G401.6 (cell line): ENCODE data around the gene SIAH3.

Source experiments
- FAIRE-seq: peaks from 2 replicates; lab custom pipeline; 2012; peaks lifted over from hg19 to GRCh38; lab: Jason Lieb, UNC

Gene SIAH3

GRCh38 chr13:45861322-45861721 is 9.8 kb upstream of the SIAH3 start:
- FAIRE-seq = no peak

DNA sequence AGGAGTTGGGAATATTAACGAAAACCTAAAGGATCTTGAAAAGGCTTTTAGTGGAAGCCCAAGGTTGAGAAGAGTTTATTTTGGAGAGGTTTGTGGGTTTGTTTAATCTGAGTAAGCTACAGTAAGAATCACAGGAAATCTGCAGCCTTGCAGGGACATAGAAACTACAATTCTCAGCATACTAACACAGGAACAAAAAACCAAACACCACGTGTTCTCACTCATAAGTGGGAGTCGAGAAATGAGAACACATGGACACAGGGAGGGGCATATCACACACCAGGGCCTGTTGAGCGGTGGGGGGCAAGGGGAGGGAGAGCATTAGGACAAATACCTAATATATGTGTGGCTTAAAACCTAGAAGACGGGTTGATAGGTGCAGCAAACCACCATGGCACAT is 8.7 kb upstream of the SIAH3 start:
- no peak for FAIRE-seq

DNA sequence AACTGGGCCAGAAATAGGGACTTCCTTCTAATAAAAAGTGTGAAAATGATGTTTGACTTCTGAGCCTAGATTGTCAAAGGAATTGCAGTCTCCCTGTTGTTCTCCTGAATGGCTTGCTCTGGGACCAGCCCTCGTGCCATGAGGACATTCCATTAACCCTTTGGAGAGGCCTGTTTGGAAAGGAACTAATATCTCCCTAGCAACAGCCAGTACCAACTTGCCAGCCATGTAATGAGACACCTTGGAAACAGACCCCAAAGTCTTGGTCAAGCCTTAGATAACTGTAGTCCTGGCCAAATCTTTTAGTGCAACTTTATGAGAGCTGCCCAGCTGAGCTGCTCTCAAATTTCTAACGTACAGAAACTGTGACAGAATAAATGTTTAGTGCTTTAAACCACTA is 8.2 kb upstream of the SIAH3 start:
- FAIRE-seq = no peak

DNA sequence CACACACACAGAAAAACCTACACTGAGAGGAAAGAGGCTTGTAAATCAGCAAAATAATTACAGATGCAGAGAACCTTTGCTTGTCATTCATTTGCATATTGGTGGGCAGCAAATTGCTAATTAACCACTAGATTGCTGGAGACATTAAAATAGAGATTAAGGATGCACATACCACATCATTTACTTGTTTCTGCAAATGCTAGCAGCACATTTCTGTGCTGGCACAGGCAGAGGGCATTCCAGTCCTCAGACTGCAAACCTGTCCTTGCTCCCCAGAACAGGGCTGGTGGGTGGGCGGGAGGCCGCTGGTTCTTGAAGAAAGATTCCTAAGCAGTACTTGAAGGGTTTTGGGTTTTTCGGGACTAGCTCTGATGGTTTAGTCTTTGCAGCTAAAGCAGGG is 941 bp upstream of the SIAH3 start:
- no peak for FAIRE-seq

DNA sequence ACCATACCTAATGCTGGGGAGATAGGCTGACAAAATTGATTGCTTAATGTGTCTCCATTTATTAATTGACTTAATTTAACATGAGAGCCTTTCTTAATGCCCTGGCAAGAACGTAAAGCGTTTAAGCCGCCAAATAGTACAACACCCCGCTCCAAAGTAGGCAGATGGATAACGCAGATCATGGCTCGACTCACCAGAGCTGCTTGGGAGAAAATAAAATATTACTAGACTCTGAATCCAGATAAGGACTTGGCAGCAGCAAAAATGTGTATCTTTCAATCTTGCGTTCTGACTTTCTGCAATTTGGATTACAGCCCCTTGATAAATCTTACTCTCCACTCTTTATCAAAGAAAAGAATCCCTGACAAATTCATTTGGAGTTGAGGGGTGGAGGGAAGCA is 403 bp upstream of the SIAH3 start:
- FAIRE-seq = no peak

DNA sequence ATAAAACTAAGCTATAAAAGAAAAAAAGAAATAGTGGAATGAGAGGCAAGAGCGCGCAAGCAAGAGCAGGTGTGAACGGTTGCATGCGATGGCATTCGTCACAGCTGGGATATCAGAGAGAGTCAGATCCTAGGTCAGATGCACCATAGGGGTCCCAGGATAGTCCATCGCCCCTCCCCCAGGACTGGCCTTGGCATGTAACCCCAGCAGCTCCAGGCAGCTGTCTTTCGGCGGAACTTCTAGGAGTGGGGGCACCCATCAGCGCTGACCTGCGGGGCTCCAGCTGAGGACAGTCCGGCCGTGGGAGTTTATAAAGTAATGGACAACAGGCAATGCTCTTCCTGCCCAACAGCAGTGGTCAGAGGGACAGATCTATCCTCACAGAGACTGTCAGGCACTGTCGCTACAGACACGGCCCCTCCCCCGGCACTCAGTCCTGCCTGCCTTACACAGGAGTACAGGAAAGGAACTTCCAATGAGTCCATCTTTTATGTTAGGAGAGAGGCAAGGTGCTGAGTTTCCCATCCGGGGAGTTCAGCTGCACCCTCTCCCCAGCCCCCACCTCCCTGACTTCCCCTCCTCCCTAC is 1.4 kb downstream of the SIAH3 start:
- no peak for FAIRE-seq

- FAIRE-seq = no peak
Observed at GRCh38 chr13:45849408-45849807, 2.1 kb downstream of the SIAH3 start.

GRCh38 chr13:45847554-45848224 is 3.9 kb downstream of the SIAH3 start:
- FAIRE-seq = no peak

- FAIRE-seq = no peak
Observed at GRCh38 chr13:45846681-45847080, 4.9 kb downstream of the SIAH3 start.

- no peak for FAIRE-seq
Observed at GRCh38 chr13:45838171-45838745, 13.3 kb downstream of the SIAH3 start.

DNA sequence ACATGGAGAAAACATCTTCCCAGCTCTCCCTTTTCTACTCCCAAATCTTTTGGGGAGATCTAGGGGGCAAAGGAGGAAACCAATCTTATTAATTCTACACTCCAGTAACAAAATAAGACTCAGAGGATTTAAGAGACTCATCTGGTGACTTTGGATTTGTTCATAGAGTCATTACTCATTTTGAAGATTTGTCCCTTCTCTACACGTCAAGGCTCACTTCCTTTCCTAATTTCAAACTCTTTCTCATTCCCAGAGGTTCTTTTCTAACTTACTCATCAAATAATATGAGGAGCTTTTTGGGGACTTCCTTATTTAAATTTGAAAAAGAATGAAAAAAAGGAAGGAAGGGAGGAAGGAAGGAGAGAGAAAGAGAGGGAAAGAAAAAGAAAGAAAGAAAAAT is 14.4 kb downstream of the SIAH3 start:
- FAIRE-seq = no peak

GRCh38 chr13:45834411-45834994 is 17.1 kb downstream of the SIAH3 start:
- no peak for FAIRE-seq

DNA sequence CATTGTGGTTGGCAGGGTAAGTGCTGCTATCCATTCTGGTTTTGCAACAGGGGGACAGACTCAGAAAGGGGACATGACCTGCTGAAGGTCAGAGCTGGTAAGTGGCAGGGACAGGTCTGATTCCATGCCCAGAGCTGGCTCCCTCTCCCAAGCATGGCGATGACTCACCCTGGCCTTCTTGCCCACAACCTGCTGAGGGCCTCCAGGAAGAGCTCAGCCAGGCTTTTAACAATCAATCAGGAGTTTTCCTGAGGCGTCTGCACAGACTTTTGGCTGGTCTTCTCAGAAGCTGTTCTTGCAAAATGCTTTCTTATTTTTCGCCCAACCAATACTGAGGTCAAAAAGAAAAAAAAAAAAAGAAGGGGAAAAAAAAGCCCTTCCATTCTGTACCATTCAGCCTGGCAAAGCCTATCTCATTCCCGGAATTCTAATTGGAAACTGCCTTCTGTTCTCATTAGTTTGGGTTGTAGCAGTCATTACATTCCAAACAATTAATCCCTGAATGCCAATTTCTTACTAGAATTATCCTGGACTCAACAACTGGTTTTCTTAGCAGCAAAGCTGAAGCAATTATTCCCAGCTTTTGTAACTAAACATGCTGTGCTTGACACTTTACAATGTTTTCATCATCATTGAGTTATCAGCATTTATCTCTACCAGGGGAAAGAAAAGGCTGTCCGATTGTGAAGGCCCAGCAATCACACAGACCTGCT is 17.7 kb downstream of the SIAH3 start:
- no peak for FAIRE-seq

DNA sequence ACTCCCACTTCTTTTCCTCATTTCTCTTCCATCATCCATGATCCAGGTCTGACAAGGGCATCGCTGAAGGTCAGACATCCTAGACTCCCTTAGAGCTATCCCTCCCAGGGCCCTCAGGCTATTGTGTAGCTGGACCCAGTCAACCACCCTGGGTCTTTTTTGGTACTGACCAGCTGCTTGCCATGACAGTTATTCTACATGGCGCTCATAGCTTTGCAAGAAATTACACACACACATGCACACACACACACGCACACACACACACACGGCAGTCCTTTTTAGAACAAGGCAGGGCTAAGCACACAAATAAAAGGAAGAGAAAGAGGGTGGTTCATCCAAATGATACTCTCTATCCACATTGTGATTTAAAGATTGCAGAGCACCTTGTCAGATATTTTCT is 18.3 kb downstream of the SIAH3 start:
- no peak for FAIRE-seq

GRCh38 chr13:45831851-45832250 is 19.7 kb downstream of the SIAH3 start:
- FAIRE-seq = no peak

DNA sequence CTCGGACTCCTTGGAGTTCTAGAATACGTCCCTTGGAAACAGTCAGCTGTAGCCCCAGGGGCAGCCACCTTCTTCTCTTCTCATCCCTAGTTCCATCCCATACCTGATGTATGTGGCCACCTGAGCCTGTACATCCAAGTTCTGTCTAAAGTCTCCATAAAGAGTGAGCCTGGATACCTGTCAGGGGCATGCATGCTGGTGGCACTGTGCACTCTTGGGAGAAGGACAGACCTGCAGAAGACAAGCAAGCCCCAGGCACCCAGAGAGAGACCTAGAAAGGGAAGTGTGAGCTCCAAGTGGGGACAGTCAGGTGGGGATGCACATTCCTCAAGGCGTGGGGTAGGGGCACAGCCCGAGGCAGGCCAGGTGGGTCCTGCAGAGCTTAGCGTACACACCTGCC is 21.4 kb downstream of the SIAH3 start:
- FAIRE-seq = no peak

DNA sequence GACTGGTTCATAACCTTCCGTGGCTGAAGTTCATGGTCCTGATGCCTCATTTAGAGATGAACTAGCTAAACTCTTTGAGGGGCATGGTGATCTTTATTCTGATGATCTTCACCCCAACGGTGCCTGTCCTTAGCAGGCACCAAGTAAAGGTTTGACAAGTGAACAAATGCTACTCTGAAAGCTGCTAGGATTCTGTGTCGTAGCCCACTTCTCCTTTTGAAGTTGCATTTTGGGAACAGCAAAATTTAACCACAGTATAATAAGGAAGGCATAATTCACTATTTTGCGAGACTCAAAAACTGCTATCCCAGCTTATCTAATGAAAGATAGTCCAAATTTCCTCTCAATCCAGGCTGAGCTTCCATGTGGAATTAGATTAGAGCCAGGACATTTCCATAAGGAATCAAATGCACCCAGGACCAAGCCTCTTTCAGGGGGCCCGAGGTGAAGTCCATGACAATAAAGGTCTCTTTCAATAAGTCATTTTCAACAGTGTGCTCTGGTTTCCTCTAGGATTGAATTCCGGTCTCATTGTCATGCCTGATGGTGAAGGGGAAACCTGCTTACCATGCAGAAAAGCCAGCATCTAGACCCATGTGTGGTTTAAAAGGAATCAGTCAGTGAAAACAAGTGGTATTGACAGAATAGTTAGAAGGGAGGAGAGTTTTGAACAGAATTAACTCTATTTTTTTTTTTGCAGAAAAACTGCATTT is 23.1 kb downstream of the SIAH3 start:
- FAIRE-seq = no peak

DNA sequence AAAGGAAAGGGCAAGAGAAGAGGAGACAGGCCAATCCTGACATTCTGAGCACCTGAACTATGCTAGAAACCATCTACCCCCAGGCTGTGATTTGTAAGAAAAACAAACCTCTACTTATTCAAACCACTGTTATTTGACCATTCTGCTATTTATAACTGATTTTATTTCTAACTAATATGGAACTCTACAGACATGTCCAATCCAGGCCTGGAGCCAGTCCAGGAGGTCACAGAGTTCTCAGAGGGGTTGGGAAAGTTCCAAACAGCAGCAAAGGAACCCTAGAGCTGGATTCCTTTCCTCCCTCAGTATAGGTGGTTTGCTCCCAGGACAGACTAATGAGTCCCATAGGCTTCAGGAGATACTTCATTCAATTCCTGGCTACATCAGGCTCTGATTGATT is 24.2 kb downstream of the SIAH3 start:
- no peak for FAIRE-seq

- no peak for FAIRE-seq
Observed at GRCh38 chr13:45826731-45827130, 24.8 kb downstream of the SIAH3 start.

- no peak for FAIRE-seq
Observed at GRCh38 chr13:45825387-45825650, 26.2 kb downstream of the SIAH3 start.

DNA sequence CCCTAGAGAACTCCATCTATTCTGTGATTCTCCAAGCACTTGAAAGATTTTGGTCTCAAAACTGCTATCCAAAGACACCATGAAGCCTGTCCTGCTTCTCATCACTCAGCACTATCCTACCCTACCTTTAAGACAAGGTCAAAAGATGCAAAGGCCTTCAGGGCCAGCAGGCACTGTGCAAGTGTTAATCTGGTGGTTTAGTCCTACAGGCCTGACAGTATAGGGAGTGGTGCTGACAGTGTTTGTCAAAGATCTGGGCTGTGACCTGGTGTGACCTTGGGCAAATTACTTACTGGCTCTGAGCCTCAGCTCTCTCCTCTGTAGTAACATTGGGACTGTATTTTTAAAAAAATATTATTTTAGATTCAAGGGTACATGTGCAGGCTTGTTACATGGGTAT is 28.0 kb downstream of the SIAH3 start:
- no peak for FAIRE-seq

DNA sequence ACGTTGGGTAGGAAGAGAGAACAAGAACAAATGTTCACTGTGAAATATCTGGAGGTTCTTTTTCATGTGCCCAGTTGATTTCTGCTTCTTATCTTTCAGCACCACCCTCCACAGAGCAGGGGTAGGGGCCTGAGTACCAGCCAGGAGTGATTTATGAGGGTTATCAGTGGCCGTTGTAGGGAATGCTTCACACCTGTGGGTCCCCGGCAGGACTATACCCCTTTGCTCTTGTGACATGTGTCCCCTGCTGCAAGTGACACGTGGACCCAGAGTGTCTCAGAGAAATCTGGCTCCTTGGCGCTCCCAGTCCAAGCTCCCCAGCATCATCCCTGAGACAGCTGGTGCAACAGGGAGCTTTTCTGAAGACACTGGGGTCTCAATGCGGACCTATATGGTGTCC is 29.7 kb downstream of the SIAH3 start:
- FAIRE-seq = no peak
